ENCODE results near the gene AQR. TPM values are rescaled to one million over a fixed set of nuclear protein-coding genes. Genes with fewer than 3 reads are reported as not detected.
A peak's percentile ranks its signal among the peaks of the same experiment; 100 is the strongest.

Gene AQR
- total RNA-seq (10 to 100 TPM; 38.8 to 45.1 TPM), polyA plus RNA-seq (ENCODE audit: insufficient read length in 2 of 2) (10 to 100 TPM; 24.2 to 27.9 TPM)
- long read RNA-seq, donor 1, partial matches to known transcripts, result 0 of 4 reads
- long read RNA-seq, donor 1, other reads (novel, unspliced or antisense), result 0 of 4 reads
- long read RNA-seq, donor 2, transcript AQR-205 (3 exons, 752 nt), result major isoform, 5 of 6 reads
- long read RNA-seq, donor 2, partial matches to known transcripts, result 0 of 6 reads
- long read RNA-seq, donor 2, other reads (novel, unspliced or antisense), result 0 of 6 reads
- long read RNA-seq, donor 3, partial matches to known transcripts, result 0 of 1 reads
- long read RNA-seq, donor 3, other reads (novel, unspliced or antisense), result 0 of 1 reads
- long read RNA-seq, donor 4, partial matches to known transcripts, result 0 of 3 reads
- long read RNA-seq, donor 4, other reads (novel, unspliced or antisense), result 0 of 3 reads

GRCh38 chr15:34969340-34970097 lies at the start of gene AQR:
Gene AQR (minus strand): TSS chr15:34969742. CDS start chr15:34969613, 129 bp downstream.
- peak; percentile 86 to 99 (median 91) for DNase-seq (ENCODE audit: low read depth in 4 of 6, low spot score in 6 of 6)
- no peaks in the 10 kb centered on the region for H3K27me3 ChIP-seq (ENCODE audit: control insufficient read depth, insufficient read depth, low read length)
- peak within 1 kb of the TSS; percentile 98 for H3K4me3 ChIP-seq (ENCODE audit: low read depth, low read length)
- peaks cover 13% of the 10 kb centered on the region for H3K4me1 ChIP-seq (ENCODE audit: control insufficient read depth, insufficient read depth, low read length)
- WGBS (ENCODE audit: insufficient coverage), result 0% methylated on average over 35 of the region's 44 CpGs
- H3K27ac ChIP-seq (ENCODE audit: low read depth, low read length), result peak within 1 kb of the TSS; percentile 80
- no peaks in the 10 kb centered on the region for H3K36me3 ChIP-seq (ENCODE audit: control insufficient read depth, insufficient read depth, low read length)
- no peaks in the 10 kb centered on the region for H3K9me3 ChIP-seq (ENCODE audit: control insufficient read depth, insufficient read depth, low read length)

GRCh38 chr15:35014241-35014640 lies 44.7 kb upstream of the AQR start:
- DNase-seq (ENCODE audit: low read depth in 4 of 6, low spot score in 6 of 6), result peak in 5 of 6 donors; percentile 9 to 62 (median 47)
- H3K27ac ChIP-seq (ENCODE audit: low read depth, low read length), result peak overlapping the region; percentile 59

DNA sequence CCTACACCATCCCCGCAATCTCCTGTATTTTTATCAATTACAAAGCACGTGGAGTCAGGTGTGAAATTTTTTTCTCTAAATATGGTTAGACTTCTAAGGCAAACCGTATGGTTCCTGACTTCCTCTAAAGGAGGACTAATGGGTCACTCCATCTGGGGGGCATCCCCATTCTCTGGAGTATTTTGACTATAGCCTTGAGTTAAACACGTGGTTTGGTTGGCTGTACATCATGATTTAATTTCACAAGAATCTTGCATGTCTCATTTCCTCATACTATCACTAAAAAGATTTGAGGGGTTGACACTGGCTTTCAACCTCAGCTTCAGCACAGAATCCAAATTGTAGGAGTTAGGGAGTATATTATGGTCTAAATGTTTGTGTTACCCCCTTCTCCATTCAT lies 43.8 kb upstream of the AQR start:
- no CpG with 5 or more reads among the region's 4 CpGs for WGBS (ENCODE audit: insufficient coverage)
- Histone ChIP-seq H3K27me3 (ENCODE audit: control insufficient read depth, insufficient read depth, low read length) (no peaks in the 10 kb centered on the region), H3K4me3 (ENCODE audit: low read depth, low read length) (no peak overlapping the region), H3K9me3 (ENCODE audit: control insufficient read depth, insufficient read depth, low read length) (no peaks in the 10 kb centered on the region), H3K4me1 (ENCODE audit: control insufficient read depth, insufficient read depth, low read length) (no peaks in the 10 kb centered on the region), H3K36me3 (ENCODE audit: control insufficient read depth, insufficient read depth, low read length) (no peaks in the 10 kb centered on the region), H3K27ac (ENCODE audit: low read depth, low read length) (peak overlapping the region; percentile 59)
- no peak for DNase-seq (ENCODE audit: low read depth in 4 of 6, low spot score in 6 of 6)

More at GRCh38 chr15:35014241-35014640, 44.7 kb upstream of the AQR start:
- Histone ChIP-seq H3K4me3 (ENCODE audit: low read depth, low read length) (no peak overlapping the region), H3K27me3 (ENCODE audit: control insufficient read depth, insufficient read depth, low read length) (no peaks in the 10 kb centered on the region), H3K9me3 (ENCODE audit: control insufficient read depth, insufficient read depth, low read length) (no peaks in the 10 kb centered on the region), H3K4me1 (ENCODE audit: control insufficient read depth, insufficient read depth, low read length) (no peaks in the 10 kb centered on the region), H3K36me3 (ENCODE audit: control insufficient read depth, insufficient read depth, low read length) (no peaks in the 10 kb centered on the region)

DNA sequence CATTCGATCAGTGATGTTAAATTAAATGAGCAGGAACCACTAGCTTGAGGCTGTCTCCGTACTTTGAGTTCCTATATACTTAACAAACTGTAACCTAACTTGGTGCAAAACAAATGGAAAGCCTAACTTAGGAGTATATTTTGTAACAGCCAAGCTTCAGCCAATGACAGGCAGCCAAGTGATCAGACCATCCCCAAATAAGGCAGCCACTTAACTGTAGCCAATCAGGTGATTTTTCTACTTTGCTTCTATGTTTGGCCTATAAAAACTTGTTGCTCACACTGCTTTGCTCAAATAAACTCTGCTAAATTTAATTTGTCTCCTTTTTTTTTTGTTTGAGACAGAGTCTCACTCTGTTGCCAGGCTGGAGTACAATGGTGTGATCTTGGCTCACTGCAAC lies 37.9 kb upstream of the AQR start:
- H3K27ac ChIP-seq (ENCODE audit: low read depth, low read length), result no peak overlapping the region
- WGBS (ENCODE audit: insufficient coverage), result no CpG with 5 or more reads among the region's 2 CpGs
- no peaks in the 10 kb centered on the region for H3K27me3 ChIP-seq (ENCODE audit: control insufficient read depth, insufficient read depth, low read length)
- no peak for DNase-seq (ENCODE audit: low read depth in 4 of 6, low spot score in 6 of 6)
- no peaks in the 10 kb centered on the region for H3K4me1 ChIP-seq (ENCODE audit: control insufficient read depth, insufficient read depth, low read length)
- no peak overlapping the region for H3K4me3 ChIP-seq (ENCODE audit: low read depth, low read length)
- no peaks in the 10 kb centered on the region for H3K36me3 ChIP-seq (ENCODE audit: control insufficient read depth, insufficient read depth, low read length)
- no peaks in the 10 kb centered on the region for H3K9me3 ChIP-seq (ENCODE audit: control insufficient read depth, insufficient read depth, low read length)

DNA sequence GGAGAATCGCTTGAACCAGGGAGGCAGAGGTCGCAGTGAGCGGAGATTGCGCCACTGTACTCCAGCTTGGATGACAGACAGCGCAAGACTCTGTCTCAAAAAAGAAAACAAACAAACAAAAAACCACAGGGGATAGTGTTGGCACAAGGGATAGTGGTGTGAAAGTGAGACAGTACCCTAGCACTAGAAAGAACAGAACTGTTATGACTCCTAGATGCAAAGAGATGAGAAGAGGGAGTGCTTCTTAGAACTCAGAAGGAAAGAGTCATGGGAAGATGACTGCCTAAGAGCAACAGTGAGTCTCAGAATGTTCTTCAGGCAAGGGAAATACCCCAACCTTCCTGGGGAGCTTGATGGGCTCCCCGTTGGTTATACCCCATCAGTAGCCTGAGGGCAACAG lies 36.4 kb upstream of the AQR start:
- H3K27me3 ChIP-seq (ENCODE audit: control insufficient read depth, insufficient read depth, low read length), result no peaks in the 10 kb centered on the region
- 91% methylated on average over 2 of the region's 6 CpGs for WGBS (ENCODE audit: insufficient coverage)
- H3K4me3 ChIP-seq (ENCODE audit: low read depth, low read length), result no peak overlapping the region
- no peak for DNase-seq (ENCODE audit: low read depth in 4 of 6, low spot score in 6 of 6)
- H3K36me3 ChIP-seq (ENCODE audit: control insufficient read depth, insufficient read depth, low read length), result no peaks in the 10 kb centered on the region
- no peaks in the 10 kb centered on the region for H3K9me3 ChIP-seq (ENCODE audit: control insufficient read depth, insufficient read depth, low read length)
- no peaks in the 10 kb centered on the region for H3K4me1 ChIP-seq (ENCODE audit: control insufficient read depth, insufficient read depth, low read length)
- H3K27ac ChIP-seq (ENCODE audit: low read depth, low read length), result no peak overlapping the region

GRCh38 chr15:35003928-35004327 lies 34.4 kb upstream of the AQR start:
- WGBS (ENCODE audit: insufficient coverage), result no CpG with 5 or more reads among the region's 3 CpGs
- Histone ChIP-seq H3K9me3 (ENCODE audit: control insufficient read depth, insufficient read depth, low read length) (no peaks in the 10 kb centered on the region), H3K36me3 (ENCODE audit: control insufficient read depth, insufficient read depth, low read length) (no peaks in the 10 kb centered on the region), H3K27ac (ENCODE audit: low read depth, low read length) (no peak overlapping the region), H3K27me3 (ENCODE audit: control insufficient read depth, insufficient read depth, low read length) (no peaks in the 10 kb centered on the region), H3K4me1 (ENCODE audit: control insufficient read depth, insufficient read depth, low read length) (no peaks in the 10 kb centered on the region), H3K4me3 (ENCODE audit: low read depth, low read length) (no peak overlapping the region)
- no peak for DNase-seq (ENCODE audit: low read depth in 4 of 6, low spot score in 6 of 6)

DNA sequence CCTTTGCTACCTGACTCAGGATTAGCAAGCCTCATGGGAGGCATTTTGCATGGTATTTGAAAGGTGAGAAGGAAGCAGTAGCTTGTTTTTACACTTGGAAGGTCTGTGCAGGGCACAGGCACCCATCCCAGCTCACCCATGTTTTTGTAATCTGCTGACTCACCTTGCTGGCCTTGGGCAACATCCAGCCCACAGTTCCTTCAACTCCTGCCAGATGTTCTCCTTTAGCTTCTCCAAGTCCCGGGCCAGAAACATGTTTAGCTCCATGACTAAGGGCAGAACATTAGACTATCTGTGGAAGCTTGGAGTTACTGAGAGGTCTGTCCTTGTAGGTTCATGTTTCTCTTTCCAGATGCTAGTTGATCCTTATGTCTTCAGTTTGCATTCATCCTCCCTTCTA lies 31.0 kb upstream of the AQR start:
- no peak for DNase-seq (ENCODE audit: low read depth in 4 of 6, low spot score in 6 of 6)
- no peaks in the 10 kb centered on the region for H3K36me3 ChIP-seq (ENCODE audit: control insufficient read depth, insufficient read depth, low read length)
- no peak overlapping the region for H3K4me3 ChIP-seq (ENCODE audit: low read depth, low read length)
- no peaks in the 10 kb centered on the region for H3K27me3 ChIP-seq (ENCODE audit: control insufficient read depth, insufficient read depth, low read length)
- no peaks in the 10 kb centered on the region for H3K9me3 ChIP-seq (ENCODE audit: control insufficient read depth, insufficient read depth, low read length)
- no peaks in the 10 kb centered on the region for H3K4me1 ChIP-seq (ENCODE audit: control insufficient read depth, insufficient read depth, low read length)
- no peak overlapping the region for H3K27ac ChIP-seq (ENCODE audit: low read depth, low read length)
- no CpG with 5 or more reads among the region's 1 CpG for WGBS (ENCODE audit: insufficient coverage)

DNA sequence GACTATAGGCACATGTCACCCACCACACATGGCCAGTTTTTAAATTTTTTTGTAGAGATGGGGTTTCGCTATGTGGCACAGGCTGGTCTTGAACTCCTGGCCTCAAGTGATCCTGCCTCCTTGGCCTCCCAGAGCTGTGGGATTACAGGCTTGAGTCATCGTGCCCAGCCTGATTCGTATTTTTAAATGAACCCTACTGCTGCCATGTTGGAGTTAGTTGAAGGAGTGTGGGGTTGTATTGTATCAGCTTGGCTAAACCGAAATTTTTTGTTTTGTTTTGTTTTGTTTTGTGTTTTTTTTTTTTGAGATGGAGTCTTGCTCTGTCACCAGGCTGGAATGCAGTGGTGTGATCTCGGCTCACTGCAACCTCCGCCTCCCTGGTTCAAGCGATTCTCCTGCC lies 30.4 kb upstream of the AQR start:
- Histone ChIP-seq H3K27ac (ENCODE audit: low read depth, low read length) (no peak overlapping the region), H3K27me3 (ENCODE audit: control insufficient read depth, insufficient read depth, low read length) (no peaks in the 10 kb centered on the region), H3K9me3 (ENCODE audit: control insufficient read depth, insufficient read depth, low read length) (no peaks in the 10 kb centered on the region), H3K36me3 (ENCODE audit: control insufficient read depth, insufficient read depth, low read length) (no peaks in the 10 kb centered on the region), H3K4me3 (ENCODE audit: low read depth, low read length) (no peak overlapping the region), H3K4me1 (ENCODE audit: control insufficient read depth, insufficient read depth, low read length) (no peaks in the 10 kb centered on the region)
- DNase-seq (ENCODE audit: low read depth in 4 of 6, low spot score in 6 of 6), result no peak
- WGBS (ENCODE audit: insufficient coverage), result 100% methylated on average over 3 of the region's 7 CpGs

- no peaks in the 10 kb centered on the region for H3K4me1 ChIP-seq (ENCODE audit: control insufficient read depth, insufficient read depth, low read length)
- no peaks in the 10 kb centered on the region for H3K9me3 ChIP-seq (ENCODE audit: control insufficient read depth, insufficient read depth, low read length)
- no peaks in the 10 kb centered on the region for H3K36me3 ChIP-seq (ENCODE audit: control insufficient read depth, insufficient read depth, low read length)
- no peak for DNase-seq (ENCODE audit: low read depth in 4 of 6, low spot score in 6 of 6)
- no peak overlapping the region for H3K4me3 ChIP-seq (ENCODE audit: low read depth, low read length)
- no CpG with 5 or more reads among the region's 1 CpG for WGBS (ENCODE audit: insufficient coverage)
- no peak overlapping the region for H3K27ac ChIP-seq (ENCODE audit: low read depth, low read length)
- no peaks in the 10 kb centered on the region for H3K27me3 ChIP-seq (ENCODE audit: control insufficient read depth, insufficient read depth, low read length)
Observed at GRCh38 chr15:34994925-34995324, 25.4 kb upstream of the AQR start.

Measured in spinal cord (tissue), 10 donors.